Astrocyte (in vitro differentiated cells and primary cell): ENCODE results near the gene RPL7L1. TPM values are rescaled to one million over a fixed set of nuclear protein-coding genes. Genes with fewer than 3 reads are reported as not detected.
"Not testable (repeated sequence)": the region's sequence is repeated elsewhere in the genome, so short reads cannot be mapped to it uniquely, and the experiment has no call there.

Experiments
- DNase-seq: peaks from one replicate; pipeline ENCODE4 v3.0.0-alpha.2; 2010; ENCODE audit warnings: low read depth
- FAIRE-seq: peaks from 2 replicates; lab custom pipeline; 2011; peaks lifted over from hg19 to GRCh38; lab: Jason Lieb, UNC
- H2AFZ ChIP-seq: 2 replicates; pipeline ENCODE4 v1.6.0; 2012; ENCODE audit warnings: low read depth, low read length, inconsistent platforms
- H3K27ac ChIP-seq: 2 replicates; pipeline ENCODE4 v1.5.1; 2011; ENCODE audit warnings: low read depth, low read length, inconsistent platforms
- H3K27me3 ChIP-seq: 2 replicates; pipeline ENCODE4 v1.6.0; 2011; ENCODE audit warnings: low read length, inconsistent platforms; ENCODE audit not compliant: insufficient read depth
- H3K36me3 ChIP-seq: 2 replicates; pipeline ENCODE4 v1.5.1; 2011; ENCODE audit warnings: low read length, inconsistent platforms; ENCODE audit not compliant: insufficient read depth
- H3K4me1 ChIP-seq: 2 replicates; pipeline ENCODE4 v1.5.1; 2011; ENCODE audit warnings: low read length, inconsistent platforms; ENCODE audit not compliant: insufficient read depth
- H3K4me2 ChIP-seq: 2 replicates; pipeline ENCODE4 v1.6.0; 2012; ENCODE audit warnings: low read length, inconsistent platforms
- H3K4me3 ChIP-seq: 2 replicates; pipeline ENCODE4 v1.5.1; 2011; ENCODE audit warnings: low read depth, mild to moderate bottlenecking, low read length, inconsistent platforms; ENCODE audit not compliant: insufficient read depth
- H3K79me2 ChIP-seq: 2 replicates; pipeline ENCODE4 v1.6.0; 2012; ENCODE audit warnings: mild to moderate bottlenecking, low read length, inconsistent platforms; ENCODE audit not compliant: insufficient read depth
- H3K9ac ChIP-seq: 2 replicates; pipeline ENCODE4 v1.6.0; 2012; ENCODE audit warnings: mild to moderate bottlenecking, low read length, inconsistent platforms
- H3K9me3 ChIP-seq: 2 replicates; pipeline ENCODE4 v1.5.1; 2012; ENCODE audit warnings: low read depth, mild to moderate bottlenecking, low read length, inconsistent platforms; ENCODE audit not compliant: insufficient read depth
- H4K20me1 ChIP-seq: 2 replicates; pipeline ENCODE4 v1.6.0; 2012; ENCODE audit warnings: low read length, inconsistent platforms; ENCODE audit not compliant: insufficient read depth
- H3K27ac Mint-ChIP-seq: one replicate; pipeline ENCODE4 v1.8.0; 2021; ENCODE audit warnings: mild to moderate bottlenecking, mixed read lengths; ENCODE audit not compliant: unreplicated experiment
- H3K27me3 Mint-ChIP-seq: one replicate; pipeline ENCODE4 v1.8.0; 2021; ENCODE audit warnings: low read depth, mixed read lengths; ENCODE audit not compliant: unreplicated experiment
- H3K36me3 Mint-ChIP-seq: one replicate; pipeline ENCODE4 v1.8.0; 2021; ENCODE audit warnings: low read depth, mixed read lengths; ENCODE audit not compliant: unreplicated experiment
- H3K4me1 Mint-ChIP-seq: one replicate; pipeline ENCODE4 v1.8.0; 2021; ENCODE audit warnings: low read depth, mixed read lengths; ENCODE audit not compliant: unreplicated experiment
- H3K4me3 Mint-ChIP-seq: one replicate; pipeline ENCODE4 v1.8.0; 2021; ENCODE audit warnings: mild to moderate bottlenecking, moderate library complexity, mixed read lengths; ENCODE audit not compliant: unreplicated experiment
- H3K9me3 Mint-ChIP-seq: one replicate; pipeline ENCODE4 v1.8.0; 2021; ENCODE audit warnings: mild to moderate bottlenecking, mixed read lengths; ENCODE audit not compliant: unreplicated experiment
- CTCF ChIP-seq: IDR thresholded peaks from 2 replicates; pipeline ENCODE4 v1.5.1; 2011; ENCODE audit warnings: low read depth, mild to moderate bottlenecking, inconsistent platforms, low read length, moderate library complexity; ENCODE audit not compliant: insufficient read depth
- EZH2 ChIP-seq: IDR thresholded peaks from 2 replicates; pipeline ENCODE4 v1.6.1; 2012; ENCODE audit warnings: mild to moderate bottlenecking, low read length, inconsistent platforms; ENCODE audit not compliant: insufficient read depth
- total RNA-seq: library from RNA; stranded (reverse); gene quantifications from 2 replicates; pipeline ENCODE4 v1.2.1, GENCODE V29; 2021

Gene RPL7L1
- total RNA-seq, 1 donor from 2014 or later: 92.0 TPM

- Mint-ChIP-seq H3K27me3 (no peaks in the 10 kb centered on the region), H3K4me1 (peaks cover 15% of the 10 kb centered on the region), H3K9me3 (no peaks in the 10 kb centered on the region), H3K36me3 (peaks cover 16% of the 10 kb centered on the region), H3K27ac (peak overlapping the region; percentile 8), H3K4me3 (no peak overlapping the region)
- DNase-seq (no peak), FAIRE-seq (no peak)
- Histone ChIP-seq H3K9ac (no peak overlapping the region), H2AFZ (no peak overlapping the region), H4K20me1 (peaks cover 33% of the 10 kb centered on the region), H3K36me3 (peaks cover 32% of the 10 kb centered on the region), H3K27me3 (no peaks in the 10 kb centered on the region), H3K9me3 (no peaks in the 10 kb centered on the region), H3K27ac (no peak overlapping the region), H3K79me2 (peaks cover 53% of the 10 kb centered on the region), H3K4me3 (no peak overlapping the region), H3K4me2 (no peak overlapping the region), H3K4me1 (peaks cover 12% of the 10 kb centered on the region)
- TF ChIP-seq EZH2 (no peak), CTCF (no peak)
Measured at GRCh38 chr6:42885702-42886101, 6.3 kb downstream of the RPL7L1 start.

- H3K4me2 ChIP-seq, H3K27ac ChIP-seq, H3K9me3 Mint-ChIP-seq, H3K9me3 ChIP-seq, DNase-seq, FAIRE-seq, H3K9ac ChIP-seq, H3K4me3 ChIP-seq, H3K27me3 ChIP-seq, H3K27me3 Mint-ChIP-seq, H2AFZ ChIP-seq: not testable (repeated sequence)
- peak overlapping the region; percentile 60 for H3K4me3 Mint-ChIP-seq
- Histone ChIP-seq H3K36me3 (peaks cover 27% of the 10 kb centered on the region), H3K79me2 (peaks cover 28% of the 10 kb centered on the region), H4K20me1 (peaks cover 26% of the 10 kb centered on the region), H3K4me1 (peaks cover 14% of the 10 kb centered on the region)
- peaks cover 16% of the 10 kb centered on the region for H3K36me3 Mint-ChIP-seq
- H3K4me1 Mint-ChIP-seq: peaks cover 19% of the 10 kb centered on the region
- peak overlapping the region; percentile 66 for H3K27ac Mint-ChIP-seq
Measured at GRCh38 chr6:42888201-42888600, 8.8 kb downstream of the RPL7L1 start.

GRCh38 chr6:42889815-42890214 lies 10.4 kb downstream of the RPL7L1 start:
- no peak for DNase-seq
- no peak for FAIRE-seq
- H2AFZ ChIP-seq: no peak overlapping the region
- no peaks in the 10 kb centered on the region for H3K9me3 ChIP-seq
- Mint-ChIP-seq H3K27me3 (no peaks in the 10 kb centered on the region), H3K36me3 (peaks cover 14% of the 10 kb centered on the region), H3K4me3 (peak overlapping the region; percentile 88), H3K27ac (peak overlapping the region; percentile 92), H3K4me1 (peaks cover 19% of the 10 kb centered on the region), H3K9me3 (no peaks in the 10 kb centered on the region)
- H3K27me3 ChIP-seq: no peaks in the 10 kb centered on the region
- H3K79me2 ChIP-seq: peaks cover 12% of the 10 kb centered on the region
- peak overlapping the region; percentile 93 for H3K4me3 ChIP-seq
- peak overlapping the region; percentile 98 for H3K27ac ChIP-seq
- peaks cover 11% of the 10 kb centered on the region for H3K36me3 ChIP-seq
- H4K20me1 ChIP-seq: peaks cover 10% of the 10 kb centered on the region
- peak overlapping the region; percentile 96 for H3K4me2 ChIP-seq
- peaks cover 14% of the 10 kb centered on the region for H3K4me1 ChIP-seq
- peak overlapping the region; percentile 98 for H3K9ac ChIP-seq
- TF ChIP-seq CTCF: no peak
- no peak for TF ChIP-seq EZH2
